Gastroesophageal sphincter (tissue), 4 donors: Measurements from ENCODE around the gene BUD31. TPM values are rescaled to one million over a fixed set of nuclear protein-coding genes. Genes with fewer than 3 reads are reported as not detected.
A peak's percentile ranks its signal among the peaks of the same experiment; 100 is the strongest.

Experiments used
- ATAC-seq: fragments of 150-250 bp; one replicate; pipeline ENCODE4 v1.9.1; 2016; ENCODE audit warnings: mild to moderate bottlenecking, moderate library complexity
- H3K27ac ChIP-seq, 4 donors: fragments of 200-600 bp; sonication (generic) in 3 of 4; 1 replicate in 3 of 4; 2 replicates in 1 of 4; pipeline ENCODE4 v1.5.1; 2016 to 2019
- H3K27me3 ChIP-seq: fragments of 200-600 bp; sonication (generic); one replicate; pipeline ENCODE4 v1.5.1; 2019
- H3K36me3 ChIP-seq, 2 donors: fragments of 200-600 bp; sonication (generic); one replicate each; pipeline ENCODE4 v1.5.1; 2019; ENCODE audit warnings: control low read depth in 1 of 2
- H3K4me1 ChIP-seq, 3 donors: fragments of 200-600 bp; sonication (generic); 1 replicate in 2 of 3; 2 replicates in 1 of 3; pipeline ENCODE4 v1.5.1; 2016 to 2019; ENCODE audit warnings: control low read depth in 2 of 3
- H3K4me3 ChIP-seq, 2 donors: fragments of 200-600 bp; sonication (generic); one replicate each; pipeline ENCODE4 v1.5.1; 2019; ENCODE audit warnings: mild to moderate bottlenecking in 1 of 2, moderate library complexity in 1 of 2
- H3K9me3 ChIP-seq, 3 donors: fragments of 200-600 bp; sonication (generic); one replicate each; pipeline ENCODE4 v1.5.1; 2017 to 2019; ENCODE audit warnings: control low read depth in 2 of 3
- EP300 ChIP-seq: sonication (generic); formaldehyde crosslinking; IDR thresholded peaks from one replicate; pipeline ENCODE4 v1.6.1; 2017; ENCODE audit warnings: antibody characterized with exemption, mild to moderate bottlenecking
- POLR2A ChIP-seq, 2 donors: fragments of 450-650 bp; IDR thresholded peaks; one replicate each; pipeline ENCODE4 v1.6.1; 2017; ENCODE audit warnings: antibody characterized with exemption in 2 of 2, mild to moderate bottlenecking in 2 of 2, moderate library complexity in 1 of 2
- POLR2AphosphoS5 ChIP-seq: sonication (generic); formaldehyde crosslinking; IDR thresholded peaks from one replicate; pipeline ENCODE4 v1.6.1; 2017; ENCODE audit warnings: antibody characterized with exemption
- WGBS, 2 donors: methylation state at CpG; one replicate each; pipeline ENCODE4 v1.1.5; 2018; ENCODE audit warnings: low coverage in 1 of 2; 5-methylcytosine and 5-hydroxymethylcytosine counted together
- total RNA-seq, 4 donors: library from RNA; depleted of rRNA; stranded (reverse); fragments of >200 nt; gene quantifications; one replicate each; pipeline ENCODE4 v1.1.0, GENCODE V29; 2016
- TF ChIP-seq, protein P1 (sequence below), 4 experiments: fragments of 200-600 bp in 2 of 4; fragments of 450-650 bp in 2 of 4; sonication (generic) in 1 of 4; IDR thresholded peaks; one replicate each; pipeline ENCODE4 v1.5.1; 2017 to 2019; ENCODE audit warnings: antibody characterized with exemption in 4 of 4, mild to moderate bottlenecking in 2 of 4, moderate library complexity in 2 of 4

The BUD31 gene
- total RNA-seq, 4 donors from 2014 or later: 47.3 to 73.4 (median 70.0) TPM

DNA sequence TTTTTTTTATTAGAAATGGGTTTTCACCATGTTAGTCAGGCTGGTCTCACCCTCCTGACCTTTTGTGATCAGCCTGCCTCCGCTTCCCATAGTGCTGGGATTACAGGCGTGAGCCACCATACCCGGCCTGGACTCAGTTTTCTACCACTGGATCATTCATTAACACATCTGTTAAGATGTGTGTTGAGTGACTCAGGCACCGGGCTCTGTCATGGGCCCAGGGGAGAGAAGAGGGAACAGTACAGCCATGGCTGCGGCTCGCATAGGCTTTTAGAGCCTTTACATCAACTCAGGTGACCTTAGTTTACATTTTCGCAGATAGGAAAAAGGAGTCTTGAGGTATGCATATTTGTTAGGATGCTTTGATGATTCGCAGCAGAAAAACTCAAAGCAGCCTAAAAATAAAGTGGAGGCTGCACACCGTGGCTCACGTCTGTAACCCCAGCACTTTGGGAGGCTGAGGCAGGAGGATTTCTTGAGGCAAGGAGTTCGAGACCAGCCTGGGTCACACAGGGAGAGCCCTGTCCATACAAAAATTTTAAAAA is 37.3 kb upstream of the BUD31 start:
- peak overlapping the region in 1 of 4 donors; percentile 91 for H3K27ac ChIP-seq
- 77 to 89% methylated on average over 3 to 6 of the region's 11 CpGs for WGBS, 2 donors
- TF ChIP-seq EP300: no peak
- no peak for TF ChIP-seq POLR2AphosphoS5
- no peak for TF ChIP-seq POLR2A (IDR thresholded peaks at IDR 0.05)
- TF ChIP-seq, protein P1, sequence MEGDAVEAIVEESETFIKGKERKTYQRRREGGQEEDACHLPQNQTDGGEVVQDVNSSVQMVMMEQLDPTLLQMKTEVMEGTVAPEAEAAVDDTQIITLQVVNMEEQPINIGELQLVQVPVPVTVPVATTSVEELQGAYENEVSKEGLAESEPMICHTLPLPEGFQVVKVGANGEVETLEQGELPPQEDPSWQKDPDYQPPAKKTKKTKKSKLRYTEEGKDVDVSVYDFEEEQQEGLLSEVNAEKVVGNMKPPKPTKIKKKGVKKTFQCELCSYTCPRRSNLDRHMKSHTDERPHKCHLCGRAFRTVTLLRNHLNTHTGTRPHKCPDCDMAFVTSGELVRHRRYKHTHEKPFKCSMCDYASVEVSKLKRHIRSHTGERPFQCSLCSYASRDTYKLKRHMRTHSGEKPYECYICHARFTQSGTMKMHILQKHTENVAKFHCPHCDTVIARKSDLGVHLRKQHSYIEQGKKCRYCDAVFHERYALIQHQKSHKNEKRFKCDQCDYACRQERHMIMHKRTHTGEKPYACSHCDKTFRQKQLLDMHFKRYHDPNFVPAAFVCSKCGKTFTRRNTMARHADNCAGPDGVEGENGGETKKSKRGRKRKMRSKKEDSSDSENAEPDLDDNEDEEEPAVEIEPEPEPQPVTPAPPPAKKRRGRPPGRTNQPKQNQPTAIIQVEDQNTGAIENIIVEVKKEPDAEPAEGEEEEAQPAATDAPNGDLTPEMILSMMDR (IDR thresholded peaks at IDR 0.05): no peak
- H3K36me3 ChIP-seq: peaks cover 0 to 25% of the 10 kb centered on the region in 2 donors
- H3K27me3 ChIP-seq: no peaks in the 10 kb centered on the region
- peaks cover 0 to 34% (median 4%) of the 10 kb centered on the region in 3 donors for H3K4me1 ChIP-seq
- no peak overlapping the region for H3K4me3 ChIP-seq
- no peak for ATAC-seq
- H3K9me3 ChIP-seq: no peaks in the 10 kb centered on the region

DNA sequence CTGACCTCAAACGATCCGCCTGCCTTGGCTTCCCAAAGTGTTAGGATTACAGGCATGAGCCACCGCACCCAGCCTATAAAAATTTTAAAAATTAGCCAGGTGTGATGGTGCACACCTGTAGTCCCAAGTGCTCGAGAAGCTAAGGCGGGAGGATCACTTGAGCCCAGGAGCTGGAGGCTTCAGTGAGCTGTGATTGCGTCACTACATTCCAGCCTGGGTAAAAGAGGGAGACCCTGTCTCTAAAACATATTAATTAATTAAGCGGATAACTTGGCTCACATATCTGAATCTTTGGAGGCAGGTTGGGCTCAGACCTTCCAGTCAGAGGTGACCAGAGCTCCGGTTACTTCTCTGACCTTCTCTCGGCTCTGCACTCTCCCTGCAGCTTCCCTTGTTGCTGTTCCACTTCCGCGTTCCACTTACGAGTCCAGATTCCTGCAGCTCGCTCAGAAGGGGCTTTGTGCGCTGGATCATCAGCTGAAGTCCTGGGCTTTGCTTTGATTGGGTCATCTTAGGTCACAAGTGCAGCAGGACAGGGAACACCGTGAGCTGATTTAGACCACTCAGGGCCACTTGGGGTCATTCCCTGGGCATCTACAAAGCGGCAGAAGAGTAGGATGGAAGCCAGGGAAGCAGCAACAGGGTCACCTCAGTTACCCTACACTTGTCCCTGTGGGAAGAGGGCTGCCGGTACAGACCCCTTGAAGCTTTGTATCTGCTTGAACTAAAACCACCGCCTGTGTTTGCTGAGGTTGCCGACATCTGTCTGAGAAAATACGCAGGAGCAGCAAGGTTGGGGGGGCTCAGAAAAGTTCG is 36.3 kb upstream of the BUD31 start:
- H3K4me1 ChIP-seq: peaks cover 0 to 34% (median 4%) of the 10 kb centered on the region in 3 donors
- H3K4me3 ChIP-seq: no peak overlapping the region
- H3K36me3 ChIP-seq: peaks cover 0 to 18% of the 10 kb centered on the region in 2 donors
- no peaks in the 10 kb centered on the region for H3K27me3 ChIP-seq
- WGBS, 2 donors: 42 to 72% methylated on average over 5 to 13 of the region's 21 CpGs
- no peak for ATAC-seq
- peak overlapping the region in 3 of 4 donors; percentile 87 to 92 (median 91) for H3K27ac ChIP-seq
- TF ChIP-seq, protein P1 (IDR thresholded peaks at IDR 0.05): no peak
- TF ChIP-seq EP300 (no peak), POLR2AphosphoS5 (no peak), POLR2A (IDR thresholded peaks at IDR 0.05) (no peak)
- H3K9me3 ChIP-seq: no peaks in the 10 kb centered on the region

DNA sequence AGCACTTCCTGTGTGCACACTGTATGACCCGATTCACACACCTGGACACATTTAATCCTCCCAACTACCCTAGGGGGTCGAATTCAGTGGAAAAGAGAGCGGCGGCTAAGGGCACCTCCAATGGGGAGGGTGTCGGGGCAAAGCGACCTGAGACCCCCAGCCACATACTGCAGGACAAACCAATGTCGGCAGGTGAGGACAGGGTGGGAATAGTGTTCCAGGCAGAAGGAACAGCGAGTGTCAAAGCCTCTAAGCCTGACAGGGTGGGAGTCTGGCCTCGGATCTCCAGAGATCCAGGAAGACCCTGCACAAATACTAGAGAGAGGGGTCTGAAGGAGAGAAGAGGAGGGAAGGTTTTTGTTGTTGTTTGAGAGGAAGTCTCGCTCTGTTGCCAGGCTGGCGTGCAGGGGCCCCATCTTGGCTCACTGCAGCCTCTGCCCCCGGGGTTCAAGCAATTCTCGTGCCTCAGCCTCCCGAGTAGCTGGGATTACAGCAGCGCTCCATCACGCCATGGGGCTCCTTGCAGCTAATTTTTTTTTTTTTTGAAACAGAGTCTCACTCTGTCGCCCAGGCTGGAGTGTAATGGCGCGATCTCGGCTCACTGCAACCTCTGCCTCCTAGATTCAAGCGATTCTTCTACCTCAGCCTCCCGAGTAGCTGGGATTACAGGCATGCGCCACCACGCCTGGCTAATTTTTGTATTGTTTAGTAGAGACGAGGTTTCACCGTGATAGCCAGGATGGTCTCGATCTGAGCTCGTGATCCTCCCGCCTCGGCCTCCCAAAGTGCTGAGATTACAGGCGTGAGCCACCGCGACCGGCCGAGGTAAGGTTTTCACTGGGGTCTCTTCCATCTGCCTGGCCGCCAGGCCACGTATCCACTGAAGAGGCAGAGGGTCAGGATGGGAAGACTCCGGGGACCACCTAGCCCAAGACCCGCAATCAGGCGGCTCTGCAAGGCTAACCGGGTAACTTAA is 35.4 kb upstream of the BUD31 start:
- TF ChIP-seq, protein P1 (IDR thresholded peaks at IDR 0.05): no peak
- TF ChIP-seq POLR2A (IDR thresholded peaks at IDR 0.05) (no peak), POLR2AphosphoS5 (no peak), EP300 (no peak)
- H3K36me3 ChIP-seq: peaks cover 0 to 24% of the 10 kb centered on the region in 2 donors
- H3K4me3 ChIP-seq: peak overlapping the region in 1 of 2 donors; percentile 93
- peaks cover 0 to 38% (median 4%) of the 10 kb centered on the region in 3 donors for H3K4me1 ChIP-seq
- H3K9me3 ChIP-seq: no peaks in the 10 kb centered on the region
- 80 to 86% methylated on average over 21 to 31 of the region's 41 CpGs for WGBS, 2 donors
- no peaks in the 10 kb centered on the region for H3K27me3 ChIP-seq
- H3K27ac ChIP-seq: peak overlapping the region in 3 of 4 donors; percentile 87 to 92 (median 91)
- no peak for ATAC-seq

DNA sequence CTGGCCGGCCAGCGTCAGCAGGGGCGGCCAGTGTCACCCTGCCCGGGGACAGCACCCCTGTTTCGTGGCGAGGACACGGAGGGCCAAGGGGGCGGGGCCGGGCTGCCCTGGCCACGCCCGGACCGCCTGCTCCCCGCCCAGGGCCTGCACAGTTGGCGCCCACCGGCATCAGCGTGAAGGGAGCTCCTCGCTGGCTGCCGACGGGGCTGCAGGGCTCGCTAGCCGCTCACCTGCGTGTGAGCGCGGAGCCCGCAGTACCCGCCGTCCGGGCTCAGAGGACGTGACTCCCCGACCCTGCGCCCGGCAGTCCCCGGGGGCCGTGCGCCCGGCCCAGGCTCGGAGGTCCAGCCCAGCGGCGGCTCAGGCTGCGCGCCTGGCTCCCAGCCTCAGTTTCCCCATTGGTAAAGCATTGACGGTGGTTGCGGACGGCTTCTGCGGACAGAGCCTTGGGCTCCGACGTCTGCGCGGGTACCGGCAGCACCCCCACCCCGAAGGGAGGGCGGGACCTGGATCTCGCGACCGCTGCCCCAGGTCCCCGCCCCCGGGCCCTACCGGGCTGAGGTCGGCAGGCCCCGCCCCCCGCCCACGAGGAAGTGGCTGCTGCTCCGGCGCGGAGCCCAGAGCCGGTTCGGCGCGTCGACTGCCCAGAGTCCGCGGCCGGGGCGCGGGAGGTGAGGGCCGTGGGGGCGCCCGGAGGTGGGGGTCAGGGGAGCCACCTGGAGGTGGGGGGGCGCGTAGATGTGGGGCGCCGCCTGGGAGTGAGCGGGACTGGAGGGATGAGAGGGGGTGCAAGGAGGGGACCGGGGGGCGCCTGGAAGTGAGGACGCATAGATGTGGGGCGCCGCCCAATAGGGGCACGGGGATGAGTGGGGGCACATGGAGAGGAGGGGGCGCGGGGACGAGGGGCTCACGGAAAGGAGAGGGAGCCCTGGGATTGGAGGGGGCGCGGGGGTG is 34.4 kb upstream of the BUD31 start, which contains the start of gene ARPC1B:
TSS of gene ARPC1B (plus strand) at position 620 of the 954 bp plus-strand sequence. CDS start 10,985 bp downstream, outside the sequence.
- Histone ChIP-seq H3K27me3 (no peaks in the 10 kb centered on the region), H3K4me1 (peaks cover 0 to 48% (median 5%) of the 10 kb centered on the region in 3 donors), H3K4me3 (peak within 1 kb of the TSS; percentile 59 to 93), H3K36me3 (peaks cover 0 to 15% of the 10 kb centered on the region in 2 donors), H3K9me3 (no peaks in the 10 kb centered on the region), H3K27ac (peak within 1 kb of the TSS; percentile 11 to 92 (median 89))
- peak; percentile 40 to 50 for TF ChIP-seq POLR2A (IDR thresholded peaks at IDR 0.05)
- peak; percentile 73 for TF ChIP-seq POLR2AphosphoS5
- TF ChIP-seq EP300: no peak
- ATAC-seq: peak; percentile 66
- 0 to 9% methylated on average over 3 to 11 of the region's 95 CpGs for WGBS, 2 donors
